ENCODE data around the gene FAM13A. TPM values are rescaled to one million over a fixed set of nuclear protein-coding genes. Genes with fewer than 3 reads are reported as not detected.

Gene FAM13A
- total and polyA plus RNA-seq, 2 of the 8 experiments (the other 6 are each of a cell fraction or from before 2014, with no cell fraction given) = 7.1 to 16.5 TPM

DNA sequence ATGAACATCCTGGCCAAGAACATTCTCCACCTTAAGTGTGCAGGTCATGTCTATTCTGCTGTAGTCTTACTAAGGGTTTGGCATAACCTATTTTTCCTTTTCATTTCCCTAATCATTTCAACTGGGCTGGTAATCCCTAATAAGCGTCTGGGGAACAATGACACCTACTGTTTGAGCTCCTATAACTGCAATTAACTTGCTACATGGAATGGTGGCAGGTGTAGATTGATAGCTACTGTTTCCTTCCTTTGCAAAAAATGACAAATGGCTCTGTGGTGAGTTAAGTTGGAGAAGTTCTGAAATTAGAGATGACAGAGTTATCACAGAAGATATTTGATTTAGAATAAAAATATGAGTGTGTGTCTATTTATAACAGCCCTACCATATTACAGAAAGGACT lies 254.8 kb downstream of the FAM13A start:
- Histone ChIP-seq H3K14ac (ENCODE audit: insufficient read length) (no peak overlapping the region), H3K79me1 (ENCODE audit: low read depth, low read length) (no peaks in the 10 kb centered on the region), H3K9me3 (ENCODE audit: insufficient read depth in 2 of 2, low read depth in 1 of 2, low read length in 1 of 2) (no peaks in the 10 kb centered on the region), H2AK5ac (ENCODE audit: low read depth, low read length) (no peak overlapping the region), H4K91ac (replicated peaks; ENCODE audit: insufficient read length, low read length) (no peak overlapping the region), H3K27me3 (replicated peaks in 1 of 4; ENCODE audit: control insufficient read depth in 3 of 4, extremely low read depth in 1 of 4, insufficient read depth in 3 of 4, low read length in 3 of 4) (peaks cover 0 to 1% (median 0%) of the 10 kb centered on the region in 4 experiments; a peak in 1 of 7 replicates), H2BK15ac (ENCODE audit: low read length) (no peak overlapping the region), H3K4me3 (ENCODE audit: extremely low read depth in 1 of 4, insufficient read depth in 2 of 4, low read depth in 3 of 4, low read length in 4 of 4) (no peak overlapping the region), H2BK120ac (replicated peaks; ENCODE audit: low read depth, low read length) (no peak overlapping the region), H4K20me1 (replicated peaks in 1 of 2; ENCODE audit: control insufficient read depth in 1 of 2, insufficient read depth in 2 of 2, low read length in 2 of 2) (no peaks in the 10 kb centered on the region), H3K4me2 (ENCODE audit: insufficient read depth in 1 of 2, low read depth in 2 of 2, low read length in 2 of 2) (no peak overlapping the region), H3K23ac (ENCODE audit: insufficient read length) (no peak overlapping the region), H3K23me2 (ENCODE audit: low read depth, low read length) (no peaks in the 10 kb centered on the region), H3K79me2 (ENCODE audit: control insufficient read depth in 1 of 2, insufficient read depth in 2 of 2, low read length in 2 of 2) (no peaks in the 10 kb centered on the region), H3K4me1 (replicated peaks in 1 of 4; ENCODE audit: control insufficient read depth in 3 of 4, insufficient read depth in 4 of 4, low read length in 3 of 4) (no peaks in the 10 kb centered on the region), H3K27ac (ENCODE audit: low read depth, low read length) (no peak overlapping the region), H2BK20ac (ENCODE audit: low read length) (no peak overlapping the region), H3K18ac (ENCODE audit: extremely low read depth, low read length) (no peak overlapping the region), H3K9ac (replicated peaks in 1 of 4; ENCODE audit: extremely low read depth in 1 of 4, low read depth in 3 of 4, low read length in 3 of 4) (no peak overlapping the region), H2BK5ac (ENCODE audit: low read depth, low read length) (no peak overlapping the region), H4K5ac (ENCODE audit: insufficient read length, low read depth, low read length) (no peak overlapping the region), H2AFZ (ENCODE audit: low read length) (no peak overlapping the region), H3K56ac (replicated peaks; ENCODE audit: insufficient read length, low read depth, low read length) (no peak overlapping the region), H2BK12ac (ENCODE audit: low read depth, low read length) (no peak overlapping the region), H3K4ac (replicated peaks; ENCODE audit: insufficient read length, low read depth, low read length) (no peak overlapping the region), H4K8ac (ENCODE audit: extremely low read depth, insufficient read depth, low read length) (no peak overlapping the region), H3K36me3 (ENCODE audit: control insufficient read depth in 2 of 4, insufficient read depth in 4 of 4, low read length in 3 of 4) (no peaks in the 10 kb centered on the region)
- POLR2A ChIA-PET (ENCODE audit: partially characterized antibody) = no interaction called here
- 82% methylated on average over 1 of the region's 1 CpG; no CpG with 5 or more reads in 1 of the 2 experiments for WGBS, 2 experiments (ENCODE audit: extremely low coverage in 1 of 2, insufficient coverage in 1 of 2, insufficient read length in 1 of 2, insufficient replicate concordance in 2 of 2, low coverage in 1 of 2, low lambda C conversion rate in 2 of 2, missing lambda C conversion rate in 1 of 2)
- no peak for TF ChIP-seq TCF12 (IDR thresholded peaks at IDR 0.05; ENCODE audit: low read depth, low read length)
- peak; percentile 12 to 27; a peak in 3 of 4 replicates for TF ChIP-seq RAD21 (IDR thresholded peaks at IDR 0.05 in 1 of 2, conservative IDR thresholded peaks at IDR 0.05 in 1 of 2; ENCODE audit: low read depth in 2 of 2, low read length in 2 of 2)
- TF ChIP-seq BCL11A (IDR thresholded peaks at IDR 0.05; ENCODE audit: low read depth in 2 of 2, low read length in 2 of 2) = no peak
- no peak for TF ChIP-seq TEAD4 (IDR thresholded peaks at IDR 0.05; ENCODE audit: low read depth, low read length)
- no peak for TF ChIP-seq CREB1 (IDR thresholded peaks at IDR 0.05)
- no peak for TF ChIP-seq SP4 (IDR thresholded peaks at IDR 0.05; ENCODE audit: low read length)
- no peak for TF ChIP-seq RXRA (IDR thresholded peaks at IDR 0.05; ENCODE audit: insufficient read depth, low read depth, low read length)
- no peak for TF ChIP-seq EZH2 (IDR thresholded peaks at IDR 0.05; ENCODE audit: low read depth, low read length, severe bottlenecking)
- FAIRE-seq (no peak), DNase-seq (ENCODE audit: low read depth in 1 of 2, low spot score in 2 of 2) (no peak)
- CTCF ChIA-PET (ENCODE audit: partially characterized antibody) = interaction anchor here (0.7 to 2.4 kb wide), 2 partner anchors 11 to 57 kb away, joined by 3 to 6 read pairs; no protein-coding TSS in a partner anchor

Data from H1 (cell line).